Endothelial cell of umbilical vein (primary cell): ENCODE data around the gene PAX8.

ENCODE experiments used
- CTCF ChIP-seq, 2 donors: IDR thresholded peaks; 1 replicate in 1 of 2; 2 replicates in 1 of 2; pipeline ENCODE4 v1.5.1; 2011; ENCODE audit warnings: low read length in 2 of 2, mild to moderate bottlenecking in 2 of 2, moderate library complexity in 2 of 2, control low read depth in 1 of 2, inconsistent platforms in 1 of 2, low read depth in 1 of 2; ENCODE audit not compliant: insufficient read depth in 1 of 2; ENCODE audit errors: extremely low read depth in 1 of 2
- EZH2 ChIP-seq: IDR thresholded peaks from 2 replicates; pipeline ENCODE4 v1.6.1; 2012; ENCODE audit warnings: borderline replicate concordance, low read depth, mild to moderate bottlenecking, moderate library complexity, low read length, inconsistent platforms; ENCODE audit not compliant: severe bottlenecking
- FOS ChIP-seq: IDR thresholded peaks from 2 replicates; pipeline ENCODE4 v1.6.1; 2011; ENCODE audit warnings: mild to moderate bottlenecking, low read length, moderate library complexity, borderline replicate concordance; ENCODE audit not compliant: insufficient read depth
- MAX ChIP-seq: IDR thresholded peaks from 2 replicates; pipeline ENCODE4 v1.6.1; 2011; ENCODE audit not compliant: insufficient read depth, insufficient read length
- POLR2A ChIP-seq: IDR thresholded peaks from 2 replicates; pipeline ENCODE4 v1.6.1; 2012; ENCODE audit warnings: low read depth, mild to moderate bottlenecking, control low read depth, low read length
- POLR2AphosphoS5 ChIP-seq: IDR thresholded peaks from 2 replicates; pipeline ENCODE4 v1.6.1; 2012; ENCODE audit warnings: low read depth, mild to moderate bottlenecking, control low read depth, low read length, moderate library complexity; ENCODE audit not compliant: insufficient read depth

GRCh38 chr2:113263546-113263945 is 15.2 kb downstream of the PAX8 start:
- TF ChIP-seq CTCF (IDR thresholded peaks at IDR 0.05; ENCODE audit: extremely low read depth in 1 of 2, insufficient read depth in 1 of 2, low read depth in 1 of 2, low read length in 2 of 2) (no peak), EZH2 (no peak), POLR2A (no peak), MAX (no peak), FOS (no peak), POLR2AphosphoS5 (no peak)
